ENCODE results near the gene PPFIA1. TPM values are rescaled to one million over a fixed set of nuclear protein-coding genes. Genes with fewer than 3 reads are reported as not detected.

Gene PPFIA1
- total and polyA plus RNA-seq, 11 donors, result 15.8 to 53.1 (median 39.1) TPM

- Histone ChIP-seq H3K9me3 (no peaks in the 10 kb centered on the region), H3K36me3 (peaks cover 0 to 2% (median 0%) of the 10 kb centered on the region in 9 donors), H3K4me1 (peaks cover 0 to 22% (median 7%) of the 10 kb centered on the region in 12 donors), H3K4me3 (no peak overlapping the region), H3K27me3 (peaks cover 0 to 49% (median 0%) of the 10 kb centered on the region in 9 donors), H3K27ac (no peak overlapping the region)
- TF ChIP-seq, protein P1, sequence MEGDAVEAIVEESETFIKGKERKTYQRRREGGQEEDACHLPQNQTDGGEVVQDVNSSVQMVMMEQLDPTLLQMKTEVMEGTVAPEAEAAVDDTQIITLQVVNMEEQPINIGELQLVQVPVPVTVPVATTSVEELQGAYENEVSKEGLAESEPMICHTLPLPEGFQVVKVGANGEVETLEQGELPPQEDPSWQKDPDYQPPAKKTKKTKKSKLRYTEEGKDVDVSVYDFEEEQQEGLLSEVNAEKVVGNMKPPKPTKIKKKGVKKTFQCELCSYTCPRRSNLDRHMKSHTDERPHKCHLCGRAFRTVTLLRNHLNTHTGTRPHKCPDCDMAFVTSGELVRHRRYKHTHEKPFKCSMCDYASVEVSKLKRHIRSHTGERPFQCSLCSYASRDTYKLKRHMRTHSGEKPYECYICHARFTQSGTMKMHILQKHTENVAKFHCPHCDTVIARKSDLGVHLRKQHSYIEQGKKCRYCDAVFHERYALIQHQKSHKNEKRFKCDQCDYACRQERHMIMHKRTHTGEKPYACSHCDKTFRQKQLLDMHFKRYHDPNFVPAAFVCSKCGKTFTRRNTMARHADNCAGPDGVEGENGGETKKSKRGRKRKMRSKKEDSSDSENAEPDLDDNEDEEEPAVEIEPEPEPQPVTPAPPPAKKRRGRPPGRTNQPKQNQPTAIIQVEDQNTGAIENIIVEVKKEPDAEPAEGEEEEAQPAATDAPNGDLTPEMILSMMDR (IDR thresholded peaks at IDR 0.05), result no peak
- no peak for TF ChIP-seq POLR2A (IDR thresholded peaks at IDR 0.05)
- DNase-seq, result no peak
- no peak for ATAC-seq
- WGBS, 4 donors, result 93 to 95% (median 94%) methylated on average over 15 of the region's 15 CpGs
- intact Hi-C loops (cut with DNase I), result loop anchor here in 1 of 10 donors (10.0 kb wide), 1 partner anchor 120 kb away; the partner anchor contains the start of gene PPFIA1
These were observed 123.9 kb downstream of the PPFIA1 start for GRCh38 chr11:70394211-70394950.

- no peak for ATAC-seq
- H3K36me3 ChIP-seq, result peaks cover 0 to 2% (median 0%) of the 10 kb centered on the region in 9 donors
- H3K4me3 ChIP-seq, result peak overlapping the region; percentile 63 to 98 (median 86)
- peak overlapping the region in 9 of 12 donors; percentile 77 to 93 (median 88) for H3K27ac ChIP-seq
- WGBS, 4 donors, result 36 to 49% (median 45%) methylated on average over 18 of the region's 18 CpGs
- no peaks in the 10 kb centered on the region for H3K9me3 ChIP-seq
- H3K27me3 ChIP-seq, result peaks cover 0 to 52% (median 0%) of the 10 kb centered on the region in 9 donors
- DNase-seq, result no peak
- H3K4me1 ChIP-seq, result peaks cover 3 to 45% (median 27%) of the 10 kb centered on the region in 12 donors
- intact Hi-C loops (cut with DNase I), result loop anchor here in 3 of 10 donors (5.0 to 10.0 kb wide), 2 partner anchors 123 to 125 kb away; partner anchors contain the start of gene PPFIA1 (in 3 of the 3)
- TF ChIP-seq, protein P1 (IDR thresholded peaks at IDR 0.05), result no peak
- no peak for TF ChIP-seq POLR2A (IDR thresholded peaks at IDR 0.05)
These were observed 127.0 kb downstream of the PPFIA1 start for GRCh38 chr11:70397336-70397982.

GRCh38 chr11:70397983-70398833 lies 127.7 kb downstream of the PPFIA1 start, which contains the start of gene CTTN:
Gene CTTN (plus strand): TSS chr11:70398529. CDS start chr11:70407298, 8,769 bp downstream.
- Histone ChIP-seq H3K4me1 (peaks cover 3 to 51% (median 30%) of the 10 kb centered on the region in 12 donors), H3K27ac (peak within 1 kb of the TSS; percentile 64 to 93 (median 87)), H3K4me3 (peak within 1 kb of the TSS; percentile 63 to 98 (median 86)), H3K36me3 (peaks cover 0 to 2% (median 0%) of the 10 kb centered on the region in 9 donors), H3K27me3 (peaks cover 0 to 45% (median 0%) of the 10 kb centered on the region in 9 donors), H3K9me3 (no peaks in the 10 kb centered on the region)
- intact Hi-C loops (cut with DNase I), result loop anchor here in 4 of 10 donors (2.0 to 10.0 kb wide), 3 partner anchors 123 to 127 kb away; partner anchors contain the start of gene PPFIA1 (in 4 of the 4)
- peak; percentile 84 to 92 (median 88) for DNase-seq
- peak in 1 of 2 donors; percentile 82 for TF ChIP-seq POLR2A (IDR thresholded peaks at IDR 0.05)
- TF ChIP-seq, protein P1 (IDR thresholded peaks at IDR 0.05), result peak in 1 of 12 donors; percentile 10
- peak; percentile 37 to 86 (median 82) for ATAC-seq
- 0 to 2% (median 1%) methylated on average over 25 to 93 of the region's 93 CpGs for WGBS, 4 donors
